Measurements from ENCODE around the gene CCDC33.

The CCDC33 gene

GRCh38 chr15:74242441-74243185, 6.5 kb downstream of the CCDC33 start:
- H3K9me3 ChIP-seq (ENCODE audit: insufficient read depth, low read length): no peaks in the 10 kb centered on the region
- no peaks in the 10 kb centered on the region for H3K4me1 ChIP-seq (ENCODE audit: low read length)
- no peak overlapping the region for H3K4me3 ChIP-seq (ENCODE audit: low read length)
- no peaks in the 10 kb centered on the region for H3K36me3 ChIP-seq (replicated peaks; ENCODE audit: low read depth, low read length)
- TF ChIP-seq EZH2phosphoT487 (IDR thresholded peaks at IDR 0.05; ENCODE audit: low read depth) (no peak), CTCF (IDR thresholded peaks at IDR 0.05; ENCODE audit: low read depth, low read length) (no peak)
- 0 out of 2 replicates have a peak, but pooled peaks cover 11% of the 10 kb centered on the region for H3K27me3 ChIP-seq (ENCODE audit: low read depth, low read length)
- H3K4me2 ChIP-seq (ENCODE audit: low read length): no peak overlapping the region
- no peak overlapping the region for H3K9ac ChIP-seq (ENCODE audit: low read length)
- no peak overlapping the region for H3K27ac ChIP-seq (ENCODE audit: low read length)
- no peaks in the 10 kb centered on the region for H3K79me2 ChIP-seq (ENCODE audit: low read length)
- H2AFZ ChIP-seq (ENCODE audit: low read depth, low read length): no peak overlapping the region
- no peaks in the 10 kb centered on the region for H4K20me1 ChIP-seq (ENCODE audit: insufficient read depth, low read length)

- Histone ChIP-seq H3K79me2 (ENCODE audit: low read length) (no peaks in the 10 kb centered on the region), H3K36me3 (replicated peaks; ENCODE audit: low read depth, low read length) (no peaks in the 10 kb centered on the region), H2AFZ (ENCODE audit: low read depth, low read length) (no peak overlapping the region), H3K27ac (ENCODE audit: low read length) (no peak overlapping the region), H3K9me3 (ENCODE audit: insufficient read depth, low read length) (no peaks in the 10 kb centered on the region), H3K9ac (ENCODE audit: low read length) (no peak overlapping the region), H3K4me2 (ENCODE audit: low read length) (no peak overlapping the region), H3K4me3 (ENCODE audit: low read length) (no peak overlapping the region), H3K4me1 (ENCODE audit: low read length) (no peaks in the 10 kb centered on the region), H3K27me3 (ENCODE audit: low read depth, low read length) (0 out of 2 replicates have a peak, but pooled peaks cover 11% of the 10 kb centered on the region), H4K20me1 (ENCODE audit: insufficient read depth, low read length) (no peaks in the 10 kb centered on the region)
- TF ChIP-seq CTCF (IDR thresholded peaks at IDR 0.05; ENCODE audit: low read depth, low read length): no peak
Measured at GRCh38 chr15:74243431-74243830, 7.3 kb downstream of the CCDC33 start.

- H3K9ac ChIP-seq (ENCODE audit: low read length): no peak overlapping the region
- no peaks in the 10 kb centered on the region for H3K79me2 ChIP-seq (ENCODE audit: low read length)
- H3K27ac ChIP-seq (ENCODE audit: low read length): no peak overlapping the region
- H3K27me3 ChIP-seq (ENCODE audit: low read depth, low read length): 0 out of 2 replicates have a peak, but pooled peaks cover 8% of the 10 kb centered on the region
- no peak overlapping the region for H3K4me2 ChIP-seq (ENCODE audit: low read length)
- no peak overlapping the region for H3K4me3 ChIP-seq (ENCODE audit: low read length)
- no peaks in the 10 kb centered on the region for H4K20me1 ChIP-seq (ENCODE audit: insufficient read depth, low read length)
- TF ChIP-seq CTCF (IDR thresholded peaks at IDR 0.05; ENCODE audit: low read depth, low read length) (no peak), EZH2phosphoT487 (IDR thresholded peaks at IDR 0.05; ENCODE audit: low read depth) (no peak)
- H3K36me3 ChIP-seq (replicated peaks; ENCODE audit: low read depth, low read length): no peaks in the 10 kb centered on the region
- no peak overlapping the region for H2AFZ ChIP-seq (ENCODE audit: low read depth, low read length)
- no peaks in the 10 kb centered on the region for H3K4me1 ChIP-seq (ENCODE audit: low read length)
- H3K9me3 ChIP-seq (ENCODE audit: insufficient read depth, low read length): no peaks in the 10 kb centered on the region
Measured at GRCh38 chr15:74244822-74245341, 8.8 kb downstream of the CCDC33 start.

- Histone ChIP-seq H2AFZ (ENCODE audit: low read depth, low read length) (no peak overlapping the region), H3K79me2 (ENCODE audit: low read length) (no peaks in the 10 kb centered on the region), H3K27me3 (ENCODE audit: low read depth, low read length) (0 out of 2 replicates have a peak, but pooled peaks cover 8% of the 10 kb centered on the region), H3K4me2 (ENCODE audit: low read length) (no peak overlapping the region), H3K4me3 (ENCODE audit: low read length) (no peak overlapping the region), H4K20me1 (ENCODE audit: insufficient read depth, low read length) (no peaks in the 10 kb centered on the region), H3K27ac (ENCODE audit: low read length) (no peak overlapping the region), H3K9ac (ENCODE audit: low read length) (no peak overlapping the region), H3K36me3 (replicated peaks; ENCODE audit: low read depth, low read length) (no peaks in the 10 kb centered on the region), H3K4me1 (ENCODE audit: low read length) (no peaks in the 10 kb centered on the region), H3K9me3 (ENCODE audit: insufficient read depth, low read length) (no peaks in the 10 kb centered on the region)
- TF ChIP-seq EZH2phosphoT487 (IDR thresholded peaks at IDR 0.05; ENCODE audit: low read depth) (no peak), CTCF (IDR thresholded peaks at IDR 0.05; ENCODE audit: low read depth, low read length) (no peak)
Measured at GRCh38 chr15:74245342-74245931, 9.3 kb downstream of the CCDC33 start.

Measured in OCI-LY3 (cell line).